Fibroblast of peridontal ligament (primary cell): Measurements from ENCODE around the gene PHF12.
A peak's percentile ranks its signal among the peaks of the same experiment; 100 is the strongest.
"Not testable (repeated sequence)": the region's sequence is repeated elsewhere in the genome, so short reads cannot be mapped to it uniquely, and the experiment has no call there.

Experiments used
- DNase-seq: peaks from one replicate; pipeline ENCODE4 v3.0.0-alpha.2; 2010; ENCODE audit errors: extremely low read depth

The PHF12 gene

DNA sequence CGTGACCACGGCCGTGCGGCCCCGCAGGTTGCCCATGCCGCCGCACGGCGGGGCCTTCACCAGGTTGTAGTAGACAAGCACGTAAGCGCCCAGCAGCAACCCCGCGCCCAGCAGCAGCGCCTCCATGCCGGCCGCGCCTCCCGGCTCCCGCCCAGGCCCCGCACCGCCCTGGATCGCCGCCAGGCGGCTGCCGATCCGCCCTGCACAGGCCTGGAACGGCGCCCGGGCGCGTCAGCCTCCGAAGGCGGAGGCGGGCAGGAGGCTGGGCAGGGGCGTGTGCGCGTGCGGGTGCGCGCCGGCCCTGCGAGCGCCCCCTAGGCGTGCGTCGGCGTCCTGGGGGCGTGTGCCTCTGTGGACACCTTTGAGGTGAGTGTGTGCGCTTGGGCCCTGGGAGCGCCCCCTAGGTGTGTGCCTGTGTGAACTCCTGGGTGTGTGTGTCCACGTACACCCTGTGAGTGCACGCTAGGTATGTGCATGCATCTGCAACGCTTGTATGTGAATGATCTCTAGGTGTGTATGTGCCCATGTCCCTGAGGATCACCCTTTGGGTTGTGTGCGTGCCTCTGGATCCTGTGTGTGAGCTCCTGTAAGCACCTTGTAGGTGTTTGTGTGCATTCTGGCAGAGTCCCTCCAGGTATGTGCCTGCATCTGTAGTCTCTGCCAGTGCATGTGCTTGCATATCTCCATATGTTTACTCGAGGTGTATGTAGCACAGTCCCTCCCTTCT lies 48.3 kb downstream of the PHF12 start, which contains the start of gene DHRS13:
DHRS13 (minus strand) TSS at position 261 of the 727 bp plus-strand sequence; CDS start at position 126, 135 bp downstream.
- DNase-seq: peak; percentile 72

DNA sequence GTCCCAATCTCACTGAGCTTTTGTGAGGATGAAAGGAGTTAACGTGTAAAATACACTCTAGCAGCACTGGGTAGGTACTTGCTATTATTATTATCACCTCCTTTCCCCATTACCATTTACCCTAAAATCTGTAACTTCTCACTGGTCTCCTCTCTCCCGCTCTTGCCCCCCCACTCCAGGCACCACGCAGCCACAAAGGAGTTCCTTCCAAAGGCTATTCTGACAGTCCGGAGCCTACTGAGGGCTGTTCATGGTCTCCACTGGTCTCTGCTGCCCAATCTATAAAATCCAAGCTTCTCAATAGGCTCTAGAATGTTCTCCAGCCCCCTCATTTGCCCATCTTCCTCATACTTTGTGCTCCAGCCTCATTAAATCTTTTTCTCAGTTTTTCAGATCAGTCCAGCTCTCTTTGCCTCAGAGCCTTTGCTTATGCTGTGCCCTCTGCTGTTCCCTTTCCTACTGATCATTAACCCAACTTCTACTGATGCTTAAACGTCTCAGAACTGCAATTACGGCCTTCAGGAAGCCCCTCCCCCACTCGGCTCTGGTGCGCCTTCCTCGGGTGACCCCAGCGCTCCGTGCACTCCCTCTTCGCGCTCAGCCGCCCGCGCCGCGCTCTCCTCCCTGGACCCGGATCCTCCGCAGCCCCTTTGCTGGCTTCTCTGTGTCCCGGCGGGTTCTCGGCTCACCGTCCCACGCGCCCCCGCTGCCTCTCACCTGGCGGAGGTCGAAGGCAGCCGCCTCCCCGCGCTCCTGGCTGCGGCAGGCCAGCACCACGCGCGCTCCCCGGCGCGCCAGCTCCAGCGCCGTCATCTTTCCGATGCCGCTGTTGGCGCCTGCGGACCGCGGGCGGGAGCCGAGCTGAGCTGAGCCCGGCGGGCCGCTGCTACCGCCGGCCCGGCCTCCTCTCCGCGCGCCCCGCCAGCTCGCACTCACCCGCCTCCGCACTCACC lies 49.2 kb downstream of the PHF12 start:
- DNase-seq: no peak

DNA sequence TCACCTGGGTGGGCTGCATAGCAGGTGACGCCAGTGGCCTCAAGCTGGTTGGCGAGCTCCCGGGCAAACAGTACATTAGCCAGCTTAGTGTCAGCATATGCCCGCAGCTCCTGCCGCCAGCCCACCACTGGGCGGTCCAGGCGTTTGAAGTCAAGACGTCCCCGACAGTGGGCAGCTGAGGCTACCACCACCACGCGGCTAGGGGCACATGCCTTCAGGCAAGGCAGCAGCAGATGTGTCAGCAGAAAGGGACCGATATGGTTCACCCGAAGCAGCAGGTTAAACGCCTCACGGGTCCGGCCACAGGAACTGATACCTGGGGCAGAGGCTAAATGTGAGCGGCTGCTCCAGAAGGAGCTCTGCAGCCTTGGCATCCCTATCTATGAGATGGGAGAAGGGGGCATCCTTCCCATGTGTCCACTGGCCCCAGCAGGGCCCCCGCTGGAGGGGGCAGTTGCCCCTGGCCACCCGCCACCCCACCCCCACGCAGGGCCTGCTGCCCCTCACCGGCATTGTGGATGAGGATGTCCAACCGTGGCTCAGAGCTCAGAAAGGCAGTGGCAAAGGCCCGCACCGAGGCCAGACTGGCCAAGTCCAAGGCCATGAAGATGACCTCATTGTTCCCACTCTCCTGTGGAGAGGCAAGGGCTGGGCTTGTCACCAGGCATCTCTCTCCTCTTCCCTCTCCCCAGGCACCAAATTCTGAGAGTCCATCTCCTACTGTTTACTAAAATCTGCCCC lies 50.2 kb downstream of the PHF12 start:
- DNase-seq: no peak

DNA sequence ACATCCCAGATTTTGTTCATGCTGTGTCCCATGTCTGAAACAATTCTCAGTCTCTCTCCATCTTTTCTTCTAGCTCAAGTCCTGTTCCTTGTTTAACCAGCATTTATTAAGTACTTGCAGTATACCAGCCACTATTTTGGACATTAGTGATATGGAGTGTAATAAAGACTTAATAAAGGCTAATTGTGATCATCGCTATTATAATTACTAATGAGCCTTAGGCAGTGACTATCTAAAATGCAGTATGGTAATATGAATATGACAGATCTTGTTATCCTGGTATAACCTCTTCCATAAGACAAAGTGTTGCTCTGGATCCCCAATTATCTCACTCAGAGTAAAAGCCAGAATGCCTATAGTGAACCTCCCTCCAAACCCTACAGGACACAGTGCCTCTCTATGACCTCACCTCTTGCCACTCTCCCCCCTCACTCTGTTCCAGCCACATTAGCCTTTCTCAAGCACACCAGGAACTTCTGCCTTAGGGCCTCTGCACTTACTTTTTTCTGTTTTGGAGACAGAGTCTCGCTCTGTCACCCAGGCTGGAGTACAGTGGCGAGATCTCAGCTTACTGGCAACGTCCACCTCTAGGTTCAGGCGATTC lies 52.0 kb downstream of the PHF12 start:
- no peak for DNase-seq

DNA sequence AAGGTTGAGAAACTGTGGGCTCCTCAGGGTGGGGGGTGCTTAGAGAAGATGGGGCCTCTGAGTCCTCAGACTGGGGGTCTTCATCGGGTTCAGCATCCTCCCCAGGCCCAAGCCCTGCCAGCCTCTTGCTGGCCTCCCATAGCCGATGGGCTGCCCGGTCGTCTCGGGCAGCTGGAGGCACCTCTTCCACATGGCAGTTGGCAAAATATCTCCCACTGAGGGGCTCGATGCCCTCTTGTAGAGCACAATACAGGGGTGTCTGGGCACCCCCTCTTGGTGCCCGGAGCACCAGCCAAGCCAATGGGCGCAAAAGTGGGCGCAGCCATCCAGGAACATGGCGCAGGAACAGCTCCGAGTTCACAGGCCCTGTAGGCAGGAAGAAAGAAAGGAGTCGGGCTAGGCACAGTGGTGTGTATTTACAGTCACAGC lies 52.8 kb downstream of the PHF12 start:
- DNase-seq: no peak

DNA sequence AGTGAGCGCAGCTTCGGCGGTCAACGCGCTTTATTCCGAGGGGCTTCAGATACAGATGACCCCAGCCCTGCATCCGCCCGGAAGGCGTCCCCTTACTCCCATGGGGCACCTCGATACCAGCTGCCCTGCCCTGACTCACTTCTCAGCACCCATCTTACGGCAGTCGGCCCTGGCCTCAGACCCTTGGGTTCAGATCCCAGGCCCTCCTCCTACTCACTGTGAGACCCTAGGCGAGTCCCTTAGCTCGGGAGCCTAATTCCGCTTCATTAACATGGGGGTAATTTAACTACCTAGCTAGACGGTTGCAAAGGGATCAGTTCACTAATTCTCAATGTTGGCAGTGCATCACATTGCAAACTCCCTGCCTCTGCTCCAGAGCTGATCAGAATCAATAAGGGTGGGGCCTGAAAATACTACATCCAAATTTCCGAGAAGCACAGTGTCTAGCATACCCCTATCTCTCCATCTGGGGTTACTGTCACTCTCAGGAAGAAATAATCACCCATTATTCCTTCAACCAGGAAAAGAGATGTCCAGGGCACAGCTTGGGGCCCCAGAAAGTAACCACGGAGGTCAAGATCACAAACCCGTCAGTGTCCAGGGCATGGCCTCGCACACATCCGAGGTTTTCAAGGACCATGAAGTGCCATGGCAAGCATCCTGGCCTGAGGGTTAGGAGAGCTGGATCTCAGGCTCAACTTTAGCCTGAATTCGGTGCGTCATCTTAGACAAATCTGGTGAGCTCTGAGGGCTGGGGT lies 53.4 kb downstream of the PHF12 start:
- no peak for DNase-seq

DNA sequence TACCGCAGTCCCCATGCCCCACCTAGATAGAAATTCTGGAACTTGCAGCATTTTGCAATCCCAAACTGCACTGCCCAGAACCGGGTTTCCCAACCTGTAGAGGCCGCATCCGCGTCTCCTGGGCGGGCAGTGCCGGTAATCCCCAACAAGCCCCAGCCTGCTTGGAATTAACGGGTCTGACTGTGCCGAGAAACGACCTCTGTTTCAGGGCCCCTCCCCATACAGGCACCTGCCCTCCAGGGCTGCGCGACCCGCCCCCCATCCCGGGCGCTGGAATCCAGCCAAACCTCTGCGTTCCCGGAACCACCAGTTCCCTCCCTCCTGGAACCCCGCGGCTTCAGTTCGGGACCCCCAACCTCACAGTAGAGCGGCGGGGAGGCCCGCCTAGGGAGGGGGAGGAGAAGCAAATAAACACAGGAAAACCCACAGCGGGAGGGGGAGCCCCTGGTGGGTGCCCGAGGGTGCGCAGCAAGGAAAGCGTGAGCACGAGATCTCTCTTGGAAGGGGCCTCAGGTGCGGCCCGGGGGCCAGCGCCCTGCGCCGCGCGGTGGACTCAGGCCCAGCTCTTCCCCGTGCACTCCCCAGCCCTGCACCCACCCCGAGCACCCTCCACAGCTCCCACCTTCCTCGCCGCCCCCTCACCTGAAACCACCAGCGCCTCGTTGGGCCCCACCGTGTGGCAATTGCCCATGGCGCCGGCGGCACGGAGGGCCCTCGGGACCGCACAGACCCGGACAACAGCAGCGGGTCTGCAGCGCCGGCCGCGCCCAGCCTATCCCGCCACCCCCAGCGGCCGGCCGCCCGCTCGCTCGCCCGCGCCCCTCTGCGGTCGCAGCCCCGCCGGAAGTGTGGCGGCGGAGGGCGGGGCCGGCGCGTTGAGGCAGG lies 54.2 kb downstream of the PHF12 start, which contains the start of gene FLOT2:
FLOT2 (minus strand) TSS at position 850 of the 885 bp plus-strand sequence; CDS start at position 691, 159 bp downstream.
- DNase-seq: peak; percentile 50

DNA sequence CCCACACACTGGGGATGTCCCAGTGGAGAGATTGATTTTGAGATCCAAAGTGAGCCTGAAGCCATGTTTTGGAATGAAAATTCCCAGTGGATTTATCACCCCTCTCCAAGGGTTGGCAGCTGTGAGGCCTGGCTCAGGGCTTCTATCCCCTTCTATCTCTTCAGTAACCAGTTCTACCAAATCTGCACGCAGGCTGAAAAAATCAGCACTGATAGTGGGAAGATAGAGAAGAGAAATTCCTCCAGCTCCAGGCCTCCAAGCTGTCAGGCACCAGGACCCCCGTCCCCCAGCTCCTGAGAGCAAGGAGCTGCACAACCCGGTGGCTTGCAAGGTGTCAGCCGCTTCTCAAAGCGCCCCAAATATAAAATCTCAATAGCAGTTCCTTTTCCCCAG lies 54.8 kb downstream of the PHF12 start:
- no peak for DNase-seq

DNA sequence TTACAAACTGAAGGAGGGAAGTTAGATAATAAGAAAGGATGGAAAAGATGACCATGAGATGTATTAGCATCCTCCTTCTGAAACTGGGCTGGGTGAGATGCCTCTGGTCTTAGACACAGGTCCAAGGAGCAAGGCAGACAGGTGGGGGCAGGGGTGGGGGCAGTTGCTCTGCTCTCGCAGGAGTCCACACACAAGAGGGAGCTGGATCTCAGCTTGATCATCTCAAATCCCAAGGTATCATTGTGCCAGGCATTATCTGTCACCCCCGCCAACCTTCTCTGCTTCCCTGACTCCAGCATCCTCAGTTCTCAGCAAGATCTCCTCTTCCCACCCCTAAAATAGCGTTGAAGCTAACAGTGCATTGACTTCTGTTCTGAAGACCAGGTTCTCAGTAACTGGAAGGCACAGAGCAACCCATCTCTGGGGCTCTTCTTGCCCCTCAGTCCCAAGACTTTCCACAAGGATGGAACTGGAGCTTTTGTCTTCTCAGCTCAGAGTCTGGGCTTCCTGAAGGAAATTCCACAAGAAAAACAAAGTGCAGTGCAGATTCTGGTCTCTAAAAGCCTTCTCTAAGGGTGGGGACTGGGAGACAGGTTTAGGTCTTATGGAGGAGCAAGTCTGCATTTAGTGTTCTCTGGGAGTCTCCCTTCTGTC lies 55.4 kb downstream of the PHF12 start:
- no peak for DNase-seq

DNA sequence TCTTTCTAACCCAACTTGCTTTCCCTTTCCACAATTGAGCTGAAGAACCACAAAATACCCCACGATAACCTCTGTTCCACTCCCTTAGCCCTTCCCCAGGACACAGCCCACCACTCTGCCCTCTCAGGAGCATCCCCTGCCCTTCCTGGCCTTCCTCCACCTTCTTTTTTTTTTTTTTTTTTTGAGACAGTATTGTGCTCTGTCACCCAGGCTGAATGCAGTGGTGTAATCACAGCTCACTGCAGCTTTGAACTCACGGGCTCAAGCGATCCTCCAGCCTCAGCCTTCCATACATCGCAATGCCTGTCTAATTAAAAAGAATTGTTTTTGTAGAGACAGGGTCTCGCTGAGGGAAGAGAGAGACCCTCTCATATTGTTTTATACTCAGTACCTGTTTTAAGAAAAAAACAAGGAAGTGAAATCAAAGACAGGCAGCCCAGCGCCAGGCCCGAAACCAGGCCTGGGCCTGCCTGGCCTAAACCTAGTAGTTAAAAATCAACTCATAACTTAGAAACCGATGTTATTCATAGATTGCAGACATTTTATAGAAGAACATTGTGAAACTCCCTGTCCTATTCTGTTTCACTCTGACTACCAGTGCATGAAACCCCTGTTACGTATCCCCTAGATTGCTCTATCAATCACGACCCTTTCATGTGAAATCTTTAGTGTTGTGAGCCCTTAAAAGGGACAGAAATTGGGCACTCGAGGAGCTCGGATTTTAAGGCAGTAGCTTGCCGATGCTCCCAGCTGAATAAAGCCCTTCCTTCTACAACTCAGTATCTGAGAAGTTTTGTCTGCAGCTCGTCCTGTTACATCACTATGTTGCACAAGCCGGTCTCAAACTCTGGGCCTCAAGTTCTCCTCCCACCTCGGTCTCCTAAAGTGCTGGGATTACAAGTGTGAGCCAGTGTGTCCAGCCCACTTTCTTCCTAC lies 57.8 kb downstream of the PHF12 start:
- DNase-seq: not testable (repeated sequence)

DNA sequence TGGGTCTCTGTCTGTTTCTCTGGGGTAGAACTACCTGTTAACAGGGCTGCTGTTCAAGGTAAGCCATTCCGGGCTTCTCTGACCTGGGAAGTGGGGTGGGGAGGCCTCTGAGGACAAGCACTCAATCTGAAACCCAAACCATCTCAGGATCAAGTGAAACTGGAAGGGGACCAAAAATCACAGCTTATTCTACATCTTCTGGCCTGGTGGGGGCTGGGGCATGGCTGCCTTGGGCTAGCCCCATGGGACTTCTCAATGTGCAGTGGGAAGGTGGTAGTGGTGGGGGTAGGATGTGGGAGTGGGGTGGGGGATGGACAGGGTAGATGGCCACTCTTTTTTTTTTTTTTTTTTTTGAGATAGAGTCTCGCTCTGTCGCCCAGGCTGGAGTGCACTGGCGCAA lies 59.3 kb downstream of the PHF12 start:
- no peak for DNase-seq

DNA sequence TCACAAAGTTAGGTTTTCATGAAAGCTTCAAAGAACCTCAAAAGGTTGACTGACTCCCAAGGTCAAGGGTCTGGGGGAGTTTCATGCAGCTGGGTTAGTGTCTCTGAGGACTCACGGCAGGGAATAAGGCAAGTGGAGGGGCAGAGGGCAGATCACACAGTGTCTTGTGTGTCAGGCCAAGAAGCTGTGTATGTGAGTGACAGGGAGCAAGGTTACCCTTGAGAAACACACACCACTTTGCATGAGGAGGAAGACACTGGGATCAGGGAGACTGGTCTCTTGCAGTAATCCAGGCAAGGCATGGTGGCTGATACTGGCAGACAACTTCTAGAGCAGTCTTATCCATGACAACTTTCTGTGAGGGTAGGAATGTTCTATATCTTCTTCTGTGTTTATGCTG lies 60.1 kb downstream of the PHF12 start:
- DNase-seq: no peak

DNA sequence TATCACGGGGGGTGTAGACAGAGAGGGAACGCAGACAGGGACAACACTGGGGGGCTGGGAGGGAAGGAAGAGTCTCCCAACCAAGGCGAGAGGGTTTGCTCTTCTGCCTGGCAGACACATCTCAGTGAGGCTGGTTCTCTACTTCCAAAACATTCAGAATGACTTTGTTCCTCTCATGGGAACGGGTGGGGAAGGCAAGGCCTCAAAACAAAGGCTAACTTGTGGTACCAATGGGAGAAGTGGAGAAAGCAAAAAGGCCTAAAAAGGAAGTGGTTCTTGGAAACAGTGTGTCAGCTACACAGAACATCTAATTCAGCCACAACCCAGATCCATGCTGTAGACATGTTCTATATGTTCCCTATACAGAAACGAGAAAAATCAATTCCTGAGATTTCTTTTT lies 61.3 kb downstream of the PHF12 start:
- DNase-seq: no peak

DNA sequence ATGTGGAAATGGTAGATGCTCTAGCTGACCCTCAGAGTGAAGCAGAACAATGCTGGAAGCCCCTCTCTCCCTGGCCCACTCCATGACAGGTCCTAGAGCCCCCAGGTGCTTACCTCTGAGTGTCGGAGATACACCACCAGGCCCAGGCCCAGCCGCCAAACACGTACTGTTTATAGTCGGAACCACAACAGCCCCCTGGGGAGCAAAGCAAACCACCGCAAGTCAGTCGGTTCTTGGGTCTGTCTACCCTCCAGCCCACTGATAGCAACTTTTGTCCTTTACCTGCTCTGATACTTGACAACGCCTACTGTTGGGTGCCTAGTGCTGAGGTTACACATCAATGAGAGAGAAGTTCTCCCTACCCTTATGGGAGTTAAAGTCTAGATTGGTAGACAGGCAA lies 62.5 kb downstream of the PHF12 start:
- no peak for DNase-seq

DNA sequence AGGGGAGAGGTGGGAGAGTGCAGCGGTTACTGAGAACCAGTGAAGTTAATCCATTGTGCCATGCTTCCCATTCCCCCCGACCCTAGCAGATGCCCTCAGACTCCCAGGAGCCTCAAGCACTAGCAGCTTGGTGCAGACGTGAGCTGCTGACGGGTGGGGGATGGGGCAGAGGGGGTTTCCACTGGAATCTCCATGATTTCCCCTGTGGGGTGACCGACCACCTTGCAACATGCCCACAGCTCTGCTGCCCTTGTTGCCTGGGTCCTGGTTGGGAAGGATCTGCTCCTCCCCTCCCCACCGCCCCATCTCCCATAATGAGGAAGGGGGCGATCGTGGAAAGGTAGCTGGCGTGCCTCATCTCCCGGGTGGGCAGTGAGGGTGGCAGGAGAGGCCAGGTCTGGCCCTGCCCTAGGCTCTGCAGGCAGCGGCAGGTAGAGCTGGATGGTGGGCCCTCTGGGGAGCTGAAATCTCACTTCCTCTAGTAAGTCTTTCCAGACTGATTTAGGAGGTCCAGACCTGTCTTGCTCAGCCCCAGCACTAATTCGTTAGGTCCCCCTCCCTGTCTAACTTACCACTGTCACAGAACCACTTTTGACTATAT lies 63.3 kb downstream of the PHF12 start:
- no peak for DNase-seq

DNA sequence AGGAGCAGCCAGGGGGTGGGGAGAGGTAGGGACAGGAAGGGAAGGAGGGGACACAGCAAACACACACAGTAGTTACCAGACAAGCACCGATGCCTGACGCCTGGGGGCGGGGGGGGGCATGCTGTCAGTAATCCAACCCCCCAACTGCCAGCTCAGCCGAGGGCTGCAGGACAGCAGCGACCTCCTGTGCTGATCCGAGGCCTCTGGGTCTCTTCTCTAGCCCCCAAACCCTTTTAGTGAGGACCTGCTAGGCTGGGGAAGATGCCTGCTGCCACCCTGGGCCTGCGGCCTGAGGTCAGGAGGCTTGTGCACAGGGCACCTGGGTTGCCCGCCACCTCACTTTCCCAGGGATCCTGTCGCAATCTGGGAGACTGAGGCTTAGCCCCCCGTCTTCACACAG lies 65.4 kb downstream of the PHF12 start:
- DNase-seq: no peak

DNA sequence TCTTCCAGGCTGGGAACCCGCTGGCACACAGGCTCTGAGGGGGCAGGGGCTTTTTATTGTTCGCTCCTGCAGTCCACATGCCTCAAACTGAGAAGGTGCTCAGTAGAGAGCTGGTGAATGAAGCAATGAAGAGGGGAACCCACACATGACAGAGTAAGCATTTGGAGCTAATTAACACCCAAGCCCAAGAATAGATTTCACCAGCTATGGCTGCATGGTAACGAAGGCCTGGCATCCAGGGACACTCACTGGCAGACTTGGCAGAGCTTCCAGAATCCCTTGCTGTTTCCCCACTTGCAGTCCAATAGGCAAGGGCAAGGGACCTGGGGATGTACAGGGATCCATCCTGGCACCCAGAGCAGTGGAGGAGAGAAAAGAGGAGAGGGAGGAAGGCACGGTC lies 66.0 kb downstream of the PHF12 start:
- no peak for DNase-seq
